HG02759 (cell line): Measurements from ENCODE around the gene PLEKHG2.

Source experiments
- ATAC-seq: cut with Tn5 transposase; IDR thresholded peaks from one replicate; pipeline ENCODE4 v1.9.1; 2021; ENCODE audit warnings: mild to moderate bottlenecking, moderate library complexity; ENCODE audit not compliant: unreplicated experiment

Gene PLEKHG2

DNA sequence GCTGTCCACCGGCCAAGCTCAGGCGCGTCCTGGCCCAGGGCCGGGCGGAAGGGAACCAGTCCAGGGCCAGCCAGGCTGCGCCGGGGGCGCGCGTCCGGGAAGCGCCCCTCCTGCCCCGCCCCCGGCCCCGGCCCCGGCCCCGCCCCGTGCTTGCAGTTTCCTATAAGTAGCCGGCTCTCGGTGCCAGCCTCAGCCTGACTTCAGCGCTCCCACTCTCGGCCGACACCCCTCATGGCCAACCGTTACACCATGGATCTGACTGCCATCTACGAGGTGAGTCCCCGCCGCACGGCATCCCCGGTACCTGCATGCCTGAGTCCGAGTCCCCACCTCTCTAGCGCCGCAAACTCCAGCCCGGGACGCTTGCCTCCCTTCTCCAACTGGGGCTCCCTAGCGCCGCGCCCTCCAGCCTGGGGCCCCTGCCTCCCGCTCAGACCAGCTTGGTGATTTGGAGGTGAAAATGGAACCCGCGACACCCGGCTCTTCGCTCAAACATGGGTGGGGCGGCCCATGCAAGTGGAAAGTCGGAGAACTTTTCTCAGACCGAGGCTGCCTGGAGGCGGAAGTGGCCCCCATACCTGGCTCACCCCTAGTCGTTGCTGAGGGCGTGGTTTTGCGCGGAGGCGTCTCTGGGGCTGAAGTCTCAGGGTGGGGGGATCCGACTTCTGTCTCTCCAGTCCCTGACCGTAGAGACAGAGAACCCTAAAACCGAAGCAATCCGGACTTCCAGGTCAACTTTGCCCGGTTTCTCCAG is 5.6 kb upstream of the PLEKHG2 start, which contains the start of gene ZFP36:
TSS of gene ZFP36 (plus strand) at position 192 of the 754 bp plus-strand sequence. CDS start at position 250, 58 bp downstream.
- peak; percentile 18 for ATAC-seq

DNA sequence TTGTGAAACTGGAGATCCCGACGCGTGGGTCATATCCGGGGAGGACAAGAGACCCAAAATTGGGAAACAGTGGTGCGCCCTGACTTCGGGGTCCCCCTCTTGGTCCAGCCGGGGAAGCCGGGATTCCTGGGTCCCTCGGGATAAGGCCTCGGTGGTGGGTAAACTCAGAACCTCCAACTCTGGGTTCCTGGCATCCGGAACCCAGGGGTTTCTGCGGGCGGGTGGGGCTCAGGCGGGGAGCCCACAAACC is 5.1 kb upstream of the PLEKHG2 start:
- no peak for ATAC-seq

- no peak for ATAC-seq
Measured at GRCh38 chr19:39407660-39408391, 4.6 kb upstream of the PLEKHG2 start.

GRCh38 chr19:39408392-39409207 is 3.9 kb upstream of the PLEKHG2 start:
- ATAC-seq, result no peak

DNA sequence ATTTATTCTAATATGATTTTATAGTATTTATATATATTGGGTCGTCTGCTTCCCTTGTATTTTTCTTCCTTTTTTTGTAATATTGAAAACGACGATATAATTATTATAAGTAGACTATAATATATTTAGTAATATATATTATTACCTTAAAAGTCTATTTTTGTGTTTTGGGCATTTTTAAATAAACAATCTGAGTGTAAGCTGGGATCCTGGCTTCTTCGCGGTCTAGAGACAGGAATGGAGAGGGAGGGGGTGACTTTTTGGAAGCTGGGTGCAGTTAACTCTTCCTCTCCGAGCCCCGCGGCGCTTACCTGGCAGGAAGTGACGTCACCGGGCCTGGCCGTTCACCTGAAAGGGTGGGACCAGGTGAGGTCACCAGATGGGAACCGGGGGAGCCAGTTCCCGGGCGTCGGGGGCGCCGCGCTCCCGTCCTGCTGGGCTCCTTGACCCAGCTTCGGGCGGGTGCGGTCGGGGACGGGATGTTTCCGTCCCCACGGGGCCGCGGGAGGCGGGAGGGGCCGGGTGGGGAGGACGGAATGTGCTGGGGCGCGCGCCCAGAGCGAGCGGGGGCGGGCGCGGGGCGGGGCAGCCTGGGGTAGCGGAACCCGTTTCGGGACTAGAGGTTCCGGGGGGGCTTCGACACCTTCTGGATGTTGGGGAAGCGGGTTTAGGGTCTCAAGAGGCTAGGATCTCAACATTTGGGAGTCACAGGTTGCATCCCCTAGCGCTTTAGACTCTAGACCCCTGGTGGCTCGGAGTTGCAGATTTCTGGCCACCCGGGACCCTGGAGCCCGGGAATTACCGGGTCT is 3.1 kb upstream of the PLEKHG2 start:
- ATAC-seq, result no peak

- ATAC-seq, result no peak
Measured at GRCh38 chr19:39410017-39410830, 2.2 kb upstream of the PLEKHG2 start.

- no peak for ATAC-seq
Measured at GRCh38 chr19:39410831-39411080, 1.7 kb upstream of the PLEKHG2 start.

- no peak for ATAC-seq
Measured at GRCh38 chr19:39411081-39411831, 1.2 kb upstream of the PLEKHG2 start.

GRCh38 chr19:39411832-39412099 is 703 bp upstream of the PLEKHG2 start:
- peak; percentile 18 for ATAC-seq

GRCh38 chr19:39412867-39413271 is 400 bp downstream of the PLEKHG2 start:
- ATAC-seq, result no peak

- ATAC-seq, result no peak
Measured at GRCh38 chr19:39413272-39413910, 922 bp downstream of the PLEKHG2 start.

- no peak for ATAC-seq
Measured at GRCh38 chr19:39413911-39414608, 1.6 kb downstream of the PLEKHG2 start.

DNA sequence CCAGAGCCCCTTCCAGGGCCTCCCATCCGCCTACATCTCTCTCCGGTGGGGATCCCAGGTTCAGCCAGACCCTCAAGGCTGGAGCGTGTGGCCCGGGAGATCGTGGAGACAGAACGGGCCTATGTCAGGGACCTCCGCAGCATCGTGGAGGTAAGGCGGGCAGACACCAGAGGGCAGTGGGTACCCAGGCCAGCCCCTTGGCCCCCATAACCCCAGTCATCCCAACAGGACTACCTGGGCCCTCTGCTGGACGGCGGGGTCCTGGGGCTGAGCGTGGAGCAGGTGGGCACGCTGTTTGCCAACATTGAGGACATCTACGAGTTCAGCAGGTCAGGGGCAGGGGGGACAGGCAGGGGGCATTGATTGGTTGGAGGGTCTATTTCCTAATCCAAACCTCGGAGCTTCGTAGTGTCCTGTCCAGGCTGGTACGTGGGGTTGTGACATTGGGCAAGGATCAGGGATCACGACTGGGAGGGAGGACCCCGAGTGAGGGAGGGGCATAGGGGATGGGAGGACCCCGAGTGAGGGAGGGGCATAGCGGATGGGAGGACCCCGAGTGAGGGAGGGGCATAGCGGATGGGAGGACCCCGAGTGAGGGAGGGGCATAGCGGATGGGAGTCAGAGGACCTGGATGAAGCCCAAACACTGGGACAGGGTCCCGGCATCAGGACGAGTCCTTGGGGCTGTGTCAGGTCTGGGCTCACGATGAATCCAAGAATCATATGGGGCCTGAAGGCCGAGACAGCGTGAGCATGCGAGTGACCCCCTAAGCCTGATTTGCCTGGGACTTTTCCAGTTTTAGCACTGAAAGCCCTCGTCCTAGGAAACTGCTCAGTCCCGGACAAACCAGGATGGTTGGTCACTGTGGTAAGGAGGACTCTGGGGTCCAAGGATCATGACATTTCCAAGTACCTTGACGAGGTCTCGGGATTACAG is 2.9 kb downstream of the PLEKHG2 start:
- ATAC-seq, result no peak

- ATAC-seq, result no peak
Measured at GRCh38 chr19:39416152-39417120, 4.0 kb downstream of the PLEKHG2 start.

- ATAC-seq, result no peak
Measured at GRCh38 chr19:39417463-39418181, 5.2 kb downstream of the PLEKHG2 start.

DNA sequence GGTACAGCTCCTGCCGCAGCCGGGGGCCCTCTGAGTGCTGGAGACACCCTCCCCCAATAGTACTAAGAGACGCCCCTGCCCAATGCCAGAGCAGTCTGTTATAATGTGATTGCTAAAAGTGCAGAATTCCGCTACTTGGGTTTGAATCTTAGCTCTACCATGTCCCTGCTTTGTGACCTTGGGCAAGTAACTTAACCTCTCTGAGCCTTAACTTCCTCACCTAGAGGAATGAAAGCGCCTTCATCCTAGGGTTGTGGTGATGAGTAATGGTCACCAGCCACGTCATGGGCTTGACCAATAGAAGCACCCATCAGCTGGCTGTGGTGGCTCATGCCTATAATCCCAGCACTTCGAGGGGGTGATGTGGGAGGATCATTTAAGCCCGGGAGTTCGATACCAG is 6.5 kb downstream of the PLEKHG2 start:
- ATAC-seq, result no peak
